SK-N-SH (cell line): ENCODE results near the gene WWC1. TPM values are rescaled to one million over a fixed set of nuclear protein-coding genes. Genes with fewer than 3 reads are reported as not detected.

Experiments used
- CTCF ChIA-PET: fragments of 300-600, 350-600 bp; formaldehyde crosslinking; extraction: SDS; loops from one replicate; lab custom pipeline; 2021; lab: Yijun Ruan, JAX
- POLR2A ChIA-PET: fragments of 350-600 bp; sonication (Branson Sonifier 250); formaldehyde crosslinking; extraction: SDS; loops from one replicate; lab custom pipeline; 2020; ENCODE audit warnings: antibody characterized with exemption, inconsistent platforms; lab: Yijun Ruan, JAX
- DNase-seq: peaks from one replicate; pipeline ENCODE4 v3.0.0; 2012
- H2AFZ ChIP-seq: fragments of 200-600 bp; sonication (generic); 2 replicates; pipeline ENCODE4 v1.8.1; 2016; ENCODE audit warnings: antibody characterized with exemption, mild to moderate bottlenecking, low read depth
- H3F3A ChIP-seq: fragments of 200-600 bp; sonication (generic); replicated peaks from 2 replicates; pipeline ENCODE3; 2016; ENCODE audit warnings: antibody characterized with exemption, mild to moderate bottlenecking; ENCODE audit not compliant: insufficient read depth
- H3K27ac ChIP-seq, 2 experiments: fragments of 200-500 bp in 1 of 2; fragments of 200-600 bp in 1 of 2; sonication (Bioruptor generic) in 1 of 2; sonication (generic), shearing (Covaris generic) in 1 of 2; 2 replicates each; pipeline versions ENCODE4 v1.5.1 to v1.6.1; 2014 to 2016; ENCODE audit warnings: low read depth in 2 of 2, inconsistent platforms in 1 of 2, low read length in 1 of 2, mild to moderate bottlenecking in 1 of 2, mixed read lengths in 1 of 2
- H3K27me3 ChIP-seq: fragments of 200-600 bp; sonication (generic), shearing (Covaris generic); 2 replicates; pipeline ENCODE4 v1.6.1; 2016; ENCODE audit warnings: mixed run types; ENCODE audit not compliant: insufficient read depth
- H3K36me3 ChIP-seq, 2 experiments: fragments of 200-500 bp in 1 of 2; fragments of 200-600 bp in 1 of 2; sonication (Bioruptor generic) in 1 of 2; sonication (generic) in 1 of 2; replicated peaks in 1 of 2; 2 replicates each; pipeline versions ENCODE3 to v1.5.1; 2014 to 2016; ENCODE audit warnings: low read length in 1 of 2, mild to moderate bottlenecking in 1 of 2; ENCODE audit not compliant: insufficient read depth in 2 of 2, control insufficient read depth in 1 of 2
- H3K4me1 ChIP-seq, 2 experiments: fragments of 200-500 bp in 1 of 2; fragments of 200-600 bp in 1 of 2; sonication (Bioruptor generic) in 1 of 2; sonication (generic), shearing (Covaris generic) in 1 of 2; 2 replicates each; pipeline versions ENCODE4 v1.5.1 to v1.6.1; 2014 to 2016; ENCODE audit warnings: low read depth in 1 of 2, low read length in 1 of 2, mixed run types in 1 of 2; ENCODE audit not compliant: insufficient read depth in 2 of 2, control insufficient read depth in 1 of 2
- H3K4me2 ChIP-seq: fragments of 200-600 bp; sonication (generic), shearing (Covaris generic); 2 replicates; pipeline ENCODE4 v1.6.1; 2017; ENCODE audit warnings: mixed run types
- H3K4me3 ChIP-seq, 2 experiments: fragments of 200-500 bp in 1 of 2; fragments of 200-600 bp in 1 of 2; sonication (Bioruptor generic) in 1 of 2; sonication (generic), shearing (Covaris generic) in 1 of 2; 2 replicates each; pipeline versions ENCODE4 v1.5.1 to v1.8.1; 2014 to 2016; ENCODE audit warnings: low read depth in 2 of 2, inconsistent platforms in 1 of 2, low read length in 1 of 2, mild to moderate bottlenecking in 1 of 2, mixed read lengths in 1 of 2, moderate library complexity in 1 of 2
- H3K79me2 ChIP-seq: fragments of 200-600 bp; sonication (generic); 2 replicates; pipeline ENCODE4 v1.8.1; 2017; ENCODE audit warnings: mild to moderate bottlenecking; ENCODE audit not compliant: insufficient read depth
- H3K9ac ChIP-seq: fragments of 200-600 bp; sonication (generic); 2 replicates; pipeline ENCODE4 v1.6.1; 2017; ENCODE audit warnings: mixed run types
- H3K9me2 ChIP-seq: fragments of 200-600 bp; sonication (generic); 2 replicates; pipeline ENCODE4 v1.6.1; 2017; ENCODE audit warnings: mixed run types
- H3K9me3 ChIP-seq: fragments of 200-600 bp; sonication (generic); 2 replicates; pipeline ENCODE4 v1.6.1; 2017; ENCODE audit warnings: mixed run types, mild to moderate bottlenecking, moderate library complexity
- H4K20me1 ChIP-seq: fragments of 200-600 bp; sonication (generic); 2 replicates; pipeline ENCODE4 v1.6.1; 2017; ENCODE audit warnings: mild to moderate bottlenecking, mixed run types; ENCODE audit not compliant: insufficient read depth
- CHD2 ChIP-seq: fragments of 150-350 bp; IDR thresholded peaks from 2 replicates; pipeline ENCODE4 v1.6.1; 2018; ENCODE audit warnings: low read length; ENCODE audit not compliant: partially characterized antibody
- CTCF ChIP-seq: fragments of 200-600 bp; sonication (generic); IDR thresholded peaks from 2 replicates; pipeline ENCODE4 v1.6.1; 2017; ENCODE audit warnings: antibody characterized with exemption, mild to moderate bottlenecking, moderate library complexity
- ELF1 ChIP-seq: IDR thresholded peaks from 2 replicates; pipeline ENCODE4 v1.4.0; 2012
- EP300 ChIP-seq, 2 experiments: IDR thresholded peaks; 2 replicates each; pipeline versions ENCODE4 v1.4.0 to v1.6.1; 2012; ENCODE audit warnings: borderline replicate concordance in 1 of 2, low read depth in 1 of 2, low read length in 1 of 2
- FOSL2 ChIP-seq: IDR thresholded peaks from 2 replicates; pipeline ENCODE4 v1.4.0; 2012; ENCODE audit warnings: low read depth, mild to moderate bottlenecking, moderate library complexity, borderline replicate concordance
- FOXJ3 ChIP-seq: sonication (generic); formaldehyde crosslinking; IDR thresholded peaks from 2 replicates; pipeline ENCODE4 v1.5.1; 2020; ENCODE audit warnings: mild to moderate bottlenecking, missing genetic modification reagents
- FOXM1 ChIP-seq: IDR thresholded peaks from 2 replicates; pipeline ENCODE4 v1.4.0; 2012; ENCODE audit warnings: low read depth, mild to moderate bottlenecking
- GATA2 ChIP-seq: sonication (generic); formaldehyde crosslinking; IDR thresholded peaks from 2 replicates; pipeline ENCODE4 v1.5.0; 2020; ENCODE audit warnings: mild to moderate bottlenecking, missing genetic modification reagents
- JUND ChIP-seq: IDR thresholded peaks from 2 replicates; pipeline ENCODE4 v1.4.0; 2012
- MXI1 ChIP-seq: IDR thresholded peaks from 2 replicates; pipeline ENCODE4 v1.6.1; 2012; ENCODE audit warnings: mild to moderate bottlenecking, low read depth, low read length, improper control_type of control experiment
- NFIC ChIP-seq: IDR thresholded peaks from 2 replicates; pipeline ENCODE4 v1.4.0; 2012; ENCODE audit warnings: borderline replicate concordance
- NRF1 ChIP-seq: IDR thresholded peaks from 2 replicates; pipeline ENCODE4 v1.6.1; 2012; ENCODE audit warnings: low read depth, mild to moderate bottlenecking, low read length
- PBX3 ChIP-seq: IDR thresholded peaks from 2 replicates; pipeline ENCODE4; 2012
- POLR2AphosphoS5 ChIP-seq: IDR thresholded peaks from 2 replicates; pipeline ENCODE4 v1.6.1; 2012; ENCODE audit warnings: low read depth, low read length
- RCOR1 ChIP-seq: fragments of 150-350 bp; IDR thresholded peaks from 2 replicates; pipeline ENCODE4 v1.6.1; 2017; ENCODE audit warnings: antibody characterized with exemption, low read length
- RXRA ChIP-seq: IDR thresholded peaks from 2 replicates; pipeline ENCODE4 v1.4.0; 2012; ENCODE audit warnings: low read depth, mild to moderate bottlenecking, borderline replicate concordance
- SMC3 ChIP-seq: IDR thresholded peaks from 2 replicates; pipeline ENCODE4 v1.6.1; 2012; ENCODE audit warnings: low read depth, low read length, improper control_type of control experiment
- TAF1 ChIP-seq: IDR thresholded peaks from 2 replicates; pipeline ENCODE4 v1.6.1; 2012; ENCODE audit warnings: low read depth, mild to moderate bottlenecking, low read length, moderate library complexity, borderline replicate concordance
- TCF12 ChIP-seq: IDR thresholded peaks from 2 replicates; pipeline ENCODE4 v1.4.0; 2012
- TEAD4 ChIP-seq: IDR thresholded peaks from 2 replicates; pipeline ENCODE4 v1.4.0; 2012; ENCODE audit warnings: mild to moderate bottlenecking, borderline replicate concordance; ENCODE audit not compliant: insufficient read depth
- USF2 ChIP-seq: fragments of 150-350 bp; IDR thresholded peaks from 2 replicates; pipeline ENCODE4 v1.6.1; 2017; ENCODE audit warnings: antibody characterized with exemption, low read length, low read depth, borderline replicate concordance
- ZBTB33 ChIP-seq: IDR thresholded peaks from 2 replicates; pipeline ENCODE4 v1.4.0; 2012; ENCODE audit warnings: low read depth, borderline replicate concordance
- WGBS: methylation state at CpG from one replicate; pipeline ENCODE4 v1.1.6; 2017; ENCODE audit warnings: low lambda C conversion rate; 5-methylcytosine and 5-hydroxymethylcytosine counted together
- polyA plus RNA-seq, 3 experiments: library from polyadenylated mRNA; depleted of rRNA; stranded (reverse); fragments of >200 nt; gene quantifications; 2 replicates each; pipeline ENCODE4 v1.2.3, GENCODE V29; 2012
- TF ChIP-seq, protein P1 (sequence below): IDR thresholded peaks from 2 replicates; pipeline ENCODE4 v1.6.1; 2012; ENCODE audit warnings: mild to moderate bottlenecking, low read depth, low read length, moderate library complexity
- TF ChIP-seq, protein P2 (sequence below): IDR thresholded peaks from 2 replicates; pipeline ENCODE4 v1.4.0; 2012; ENCODE audit warnings: low read depth

Gene WWC1
- polyA plus RNA-seq, 1 of the 3 experiments (the other 2 are of a cell fraction) = 16.9 TPM

GRCh38 chr5:168314735-168315411, 23.4 kb downstream of the WWC1 start:
- Histone ChIP-seq H4K20me1 (no peaks in the 10 kb centered on the region), H3K27me3 (no peaks in the 10 kb centered on the region), H3K9me2 (no peaks in the 10 kb centered on the region), H3K4me3 (no peak overlapping the region), H2AFZ (no peak overlapping the region), H3K27ac (peak overlapping the region in 1 of 2 experiments; percentile 88; a peak in 2 of 4 replicates), H3K9ac (peak overlapping the region; percentile 59; the same call in 1 of the 2 replicates), H3K36me3 (no peaks in the 10 kb centered on the region), H3K4me2 (peak overlapping the region; percentile 56), H3K79me2 (peaks cover 36% of the 10 kb centered on the region), H3F3A (peaks cover 13% of the 10 kb centered on the region), H3K4me1 (peaks cover 10 to 27% of the 10 kb centered on the region in 2 experiments; a peak in 3 of 4 replicates), H3K9me3 (no peaks in the 10 kb centered on the region)
- 24% methylated on average over 9 of the region's 12 CpGs for WGBS
- POLR2A ChIA-PET = no interaction called here
- DNase-seq = no peak
- CTCF ChIA-PET = interaction anchor here (0.8 to 1.6 kb wide), 2 partner anchors 9 to 11 kb away, joined by 3 read pairs; no protein-coding TSS in a partner anchor
- TF ChIP-seq, protein P1, sequence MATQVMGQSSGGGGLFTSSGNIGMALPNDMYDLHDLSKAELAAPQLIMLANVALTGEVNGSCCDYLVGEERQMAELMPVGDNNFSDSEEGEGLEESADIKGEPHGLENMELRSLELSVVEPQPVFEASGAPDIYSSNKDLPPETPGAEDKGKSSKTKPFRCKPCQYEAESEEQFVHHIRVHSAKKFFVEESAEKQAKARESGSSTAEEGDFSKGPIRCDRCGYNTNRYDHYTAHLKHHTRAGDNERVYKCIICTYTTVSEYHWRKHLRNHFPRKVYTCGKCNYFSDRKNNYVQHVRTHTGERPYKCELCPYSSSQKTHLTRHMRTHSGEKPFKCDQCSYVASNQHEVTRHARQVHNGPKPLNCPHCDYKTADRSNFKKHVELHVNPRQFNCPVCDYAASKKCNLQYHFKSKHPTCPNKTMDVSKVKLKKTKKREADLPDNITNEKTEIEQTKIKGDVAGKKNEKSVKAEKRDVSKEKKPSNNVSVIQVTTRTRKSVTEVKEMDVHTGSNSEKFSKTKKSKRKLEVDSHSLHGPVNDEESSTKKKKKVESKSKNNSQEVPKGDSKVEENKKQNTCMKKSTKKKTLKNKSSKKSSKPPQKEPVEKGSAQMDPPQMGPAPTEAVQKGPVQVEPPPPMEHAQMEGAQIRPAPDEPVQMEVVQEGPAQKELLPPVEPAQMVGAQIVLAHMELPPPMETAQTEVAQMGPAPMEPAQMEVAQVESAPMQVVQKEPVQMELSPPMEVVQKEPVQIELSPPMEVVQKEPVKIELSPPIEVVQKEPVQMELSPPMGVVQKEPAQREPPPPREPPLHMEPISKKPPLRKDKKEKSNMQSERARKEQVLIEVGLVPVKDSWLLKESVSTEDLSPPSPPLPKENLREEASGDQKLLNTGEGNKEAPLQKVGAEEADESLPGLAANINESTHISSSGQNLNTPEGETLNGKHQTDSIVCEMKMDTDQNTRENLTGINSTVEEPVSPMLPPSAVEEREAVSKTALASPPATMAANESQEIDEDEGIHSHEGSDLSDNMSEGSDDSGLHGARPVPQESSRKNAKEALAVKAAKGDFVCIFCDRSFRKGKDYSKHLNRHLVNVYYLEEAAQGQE = peak; percentile 84; the same call in 1 of the 2 replicates
- TF ChIP-seq NRF1 (no peak), POLR2AphosphoS5 (peak; percentile 73; the same call in 1 of the 2 replicates), FOXJ3 (CRISPR knock-in tag) (no peak), FOSL2 (peak; percentile 89), FOXM1 (no peak), USF2 (no peak), PBX3 (peak; percentile 91), RXRA (peak; percentile 67; the same call in 1 of the 2 replicates), ELF1 (peak; percentile 62), TEAD4 (peak; percentile 76), MXI1 (no peak), EP300 (IDR thresholded peaks at IDR 0.05; ENCODE audit: borderline replicate concordance in 1 of 2, low read depth in 1 of 2, low read length in 1 of 2) (peak in 1 of 2 experiments; percentile 92; a peak in 2 of 4 replicates), TAF1 (no peak; the same call in 1 of the 2 replicates), CHD2 (no peak), SMC3 (no peak), TCF12 (peak; percentile 90), GATA2 (no peak), ZBTB33 (peak; percentile 69; the same call in 1 of the 2 replicates), RCOR1 (no peak), JUND (peak; percentile 91), CTCF (no peak), NFIC (peak; percentile 91)
- TF ChIP-seq, protein P2, sequence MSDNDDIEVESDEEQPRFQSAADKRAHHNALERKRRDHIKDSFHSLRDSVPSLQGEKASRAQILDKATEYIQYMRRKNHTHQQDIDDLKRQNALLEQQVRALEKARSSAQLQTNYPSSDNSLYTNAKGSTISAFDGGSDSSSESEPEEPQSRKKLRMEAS = peak; percentile 71; the same call in 1 of the 2 replicates
